C4-2B (cell line): ENCODE measurements around the gene KRT25.

Experiments
- H3K27ac ChIP-seq: fragments of 450-650 bp; 2 replicates; pipeline ENCODE4 v1.5.1; 2017
- CTCF ChIP-seq: fragments of 450-650 bp; conservative IDR thresholded peaks from 2 replicates; pipeline ENCODE4 v1.5.1; 2017; ENCODE audit warnings: mild to moderate bottlenecking
- ZFX ChIP-seq: fragments of 450-650 bp; IDR thresholded peaks from 2 replicates; pipeline ENCODE4 v1.6.1; 2017

KRT25 gene

DNA sequence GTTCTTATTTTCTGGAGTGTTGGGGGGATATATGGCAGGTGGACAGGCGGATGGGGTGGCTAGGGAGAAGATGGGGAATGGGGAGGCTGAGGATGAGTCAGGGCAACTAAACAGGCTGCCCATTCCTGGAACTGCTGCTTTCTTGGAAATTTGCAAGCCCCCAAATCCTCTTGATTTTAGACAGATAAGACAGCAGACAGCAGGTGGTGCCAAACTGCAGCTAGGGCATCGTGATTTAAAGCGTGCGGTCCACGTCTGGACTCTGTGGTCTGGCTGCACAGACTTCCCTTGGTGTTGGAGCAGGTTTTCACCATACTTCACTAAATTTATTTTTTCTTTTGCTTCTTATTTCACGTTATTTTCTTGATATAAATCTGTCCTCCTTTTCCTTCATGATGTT lies 40.7 kb downstream of the KRT25 start:
- TF ChIP-seq CTCF (no peak), ZFX (no peak)

GRCh38 chr17:40707745-40708144 lies 47.4 kb downstream of the KRT25 start:
- TF ChIP-seq ZFX (no peak), CTCF (no peak)
- no peak overlapping the region for H3K27ac ChIP-seq

More for the DNA sequence above, 40.7 kb downstream of the KRT25 start:
- H3K27ac ChIP-seq, result no peak overlapping the region

GRCh38 chr17:40705584-40705983 lies 49.5 kb downstream of the KRT25 start:
- no peak for TF ChIP-seq CTCF
- TF ChIP-seq ZFX, result no peak
- no peak overlapping the region for H3K27ac ChIP-seq

DNA sequence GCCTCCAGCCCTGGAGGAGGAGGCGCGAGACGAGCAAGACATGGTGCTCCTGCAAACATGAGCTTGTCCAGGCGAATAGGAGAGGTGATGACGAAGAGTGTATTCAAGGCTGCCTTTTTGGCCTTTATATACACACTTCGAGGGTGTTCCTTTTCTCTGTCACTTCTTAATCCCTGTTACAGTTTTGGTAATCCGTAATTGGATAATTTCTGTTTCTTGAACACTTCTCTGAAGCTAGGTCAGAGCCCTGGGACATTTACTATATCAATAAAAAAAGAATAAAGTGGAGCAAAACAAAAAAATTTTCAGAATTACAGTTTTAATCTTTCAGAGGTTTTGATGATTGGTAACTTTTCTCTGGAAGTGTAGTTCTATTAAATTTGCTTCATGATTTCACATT lies 51.5 kb downstream of the KRT25 start, which contains the start of gene KRT24:
TSS of gene KRT24 (minus strand) at position 101 of the 400 bp plus-strand sequence. CDS start at position 42, 59 bp downstream.
- TF ChIP-seq CTCF (no peak), ZFX (no peak)
- H3K27ac ChIP-seq, result no peak within 1 kb of the TSS

GRCh38 chr17:40702271-40702670 lies 52.9 kb downstream of the KRT25 start:
- TF ChIP-seq ZFX, result no peak
- no peak for TF ChIP-seq CTCF
- H3K27ac ChIP-seq, result no peak overlapping the region

DNA sequence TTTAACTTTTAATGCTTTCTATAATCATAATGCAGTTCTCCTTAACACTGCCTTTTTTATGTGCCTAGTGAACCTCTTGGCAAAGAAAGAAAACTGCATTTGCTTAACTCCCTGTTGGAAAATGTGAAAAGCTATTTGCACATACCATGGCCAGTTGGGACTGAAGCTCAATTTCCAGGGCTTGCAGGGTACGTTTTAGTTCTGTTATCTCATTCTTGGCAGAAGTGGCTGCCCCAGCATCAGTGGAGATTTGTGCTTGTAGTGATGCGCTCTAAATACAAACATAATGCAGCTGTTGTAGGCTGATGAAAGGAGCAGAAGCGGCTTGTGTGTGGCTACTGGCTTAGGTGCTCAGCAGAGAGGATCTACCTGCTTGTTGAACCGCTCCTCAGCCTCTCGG lies 55.3 kb downstream of the KRT25 start:
- TF ChIP-seq ZFX (no peak), CTCF (no peak)
- no peak overlapping the region for H3K27ac ChIP-seq

- TF ChIP-seq ZFX, result no peak
- TF ChIP-seq CTCF, result no peak
- no peak overlapping the region for H3K27ac ChIP-seq
These were observed 55.8 kb downstream of the KRT25 start for GRCh38 chr17:40699371-40699770.
